ENCODE measurements around the gene CDH13. TPM values are rescaled to one million over a fixed set of nuclear protein-coding genes. Genes with fewer than 3 reads are reported as not detected.
A peak's percentile ranks its signal among the peaks of the same experiment; 100 is the strongest.

Gene CDH13
- total and polyA plus RNA-seq, 2 donors (not counting 1 experiment from before 2014, with no cell fraction given) = 27.6 to 96.7 TPM

- H3K27me3 ChIP-seq (ENCODE audit: control insufficient read depth, insufficient read depth, low read length) = no peaks in the 10 kb centered on the region
- H3K9ac ChIP-seq (ENCODE audit: insufficient read depth, low read length) = no peak overlapping the region
- H3K9me3 ChIP-seq (ENCODE audit: control insufficient read depth, insufficient read depth, low read depth, low read length) = no peaks in the 10 kb centered on the region
- no peak overlapping the region for H2AFZ ChIP-seq (ENCODE audit: low read length)
- H3K4me2 ChIP-seq (ENCODE audit: extremely low read depth, insufficient read depth, low read length) = no peak overlapping the region
- H3K27ac ChIP-seq (ENCODE audit: insufficient read depth, low read length) = no peak overlapping the region
- H3K36me3 ChIP-seq (ENCODE audit: control insufficient read depth, insufficient read depth, low read length) = no peaks in the 10 kb centered on the region
- H3K4me3 ChIP-seq (replicated peaks in 1 of 4; ENCODE audit: control extremely low read depth in 1 of 4, insufficient read depth in 1 of 4, low read depth in 3 of 4, low read length in 4 of 4) = no peak overlapping the region
- DNase-seq (ENCODE audit: low read depth in 2 of 2) = no peak
- TF ChIP-seq CTCF (conservative IDR thresholded peaks at IDR 0.05 in 1 of 2, IDR thresholded peaks at IDR 0.05 in 1 of 2; ENCODE audit: low read depth in 1 of 2, low read length in 2 of 2) (no peak), EZH2 (IDR thresholded peaks at IDR 0.05; ENCODE audit: low read length, missing control alignments) (no peak)
- H3K79me2 ChIP-seq (ENCODE audit: control insufficient read depth, insufficient read depth, low read length) = no peaks in the 10 kb centered on the region
- H3K4me1 ChIP-seq (ENCODE audit: control insufficient read depth, extremely low read depth, insufficient read depth, low read length) = no peaks in the 10 kb centered on the region
- no peaks in the 10 kb centered on the region for H4K20me1 ChIP-seq (ENCODE audit: control insufficient read depth, extremely low read depth, insufficient read depth, low read length)
Measured at GRCh38 chr16:83270640-83271039, 643.9 kb downstream of the CDH13 start.

GRCh38 chr16:83271123-83271522 is 644.4 kb downstream of the CDH13 start:
- Histone ChIP-seq H4K20me1 (ENCODE audit: control insufficient read depth, extremely low read depth, insufficient read depth, low read length) (no peaks in the 10 kb centered on the region), H3K79me2 (ENCODE audit: control insufficient read depth, insufficient read depth, low read length) (no peaks in the 10 kb centered on the region), H3K4me3 (replicated peaks in 1 of 4; ENCODE audit: control extremely low read depth in 1 of 4, insufficient read depth in 1 of 4, low read depth in 3 of 4, low read length in 4 of 4) (no peak overlapping the region), H3K9ac (ENCODE audit: insufficient read depth, low read length) (no peak overlapping the region), H2AFZ (ENCODE audit: low read length) (no peak overlapping the region), H3K4me2 (ENCODE audit: extremely low read depth, insufficient read depth, low read length) (no peak overlapping the region), H3K4me1 (ENCODE audit: control insufficient read depth, extremely low read depth, insufficient read depth, low read length) (no peaks in the 10 kb centered on the region), H3K9me3 (ENCODE audit: control insufficient read depth, insufficient read depth, low read depth, low read length) (no peaks in the 10 kb centered on the region), H3K27ac (ENCODE audit: insufficient read depth, low read length) (no peak overlapping the region), H3K36me3 (ENCODE audit: control insufficient read depth, insufficient read depth, low read length) (no peaks in the 10 kb centered on the region), H3K27me3 (ENCODE audit: control insufficient read depth, insufficient read depth, low read length) (no peaks in the 10 kb centered on the region)
- TF ChIP-seq EZH2 (IDR thresholded peaks at IDR 0.05; ENCODE audit: low read length, missing control alignments) = no peak
- TF ChIP-seq CTCF (conservative IDR thresholded peaks at IDR 0.05 in 1 of 2, IDR thresholded peaks at IDR 0.05 in 1 of 2; ENCODE audit: low read depth in 1 of 2, low read length in 2 of 2) = no peak
- DNase-seq (ENCODE audit: low read depth in 2 of 2) = no peak

GRCh38 chr16:83271970-83272575 is 645.3 kb downstream of the CDH13 start:
- no peaks in the 10 kb centered on the region for H3K4me1 ChIP-seq (ENCODE audit: control insufficient read depth, extremely low read depth, insufficient read depth, low read length)
- no peak overlapping the region for H3K4me3 ChIP-seq (replicated peaks in 1 of 4; ENCODE audit: control extremely low read depth in 1 of 4, insufficient read depth in 1 of 4, low read depth in 3 of 4, low read length in 4 of 4)
- TF ChIP-seq CTCF (conservative IDR thresholded peaks at IDR 0.05 in 1 of 2, IDR thresholded peaks at IDR 0.05 in 1 of 2; ENCODE audit: low read depth in 1 of 2, low read length in 2 of 2) (no peak), EZH2 (IDR thresholded peaks at IDR 0.05; ENCODE audit: low read length, missing control alignments) (no peak)
- H3K9me3 ChIP-seq (ENCODE audit: control insufficient read depth, insufficient read depth, low read depth, low read length) = no peaks in the 10 kb centered on the region
- H3K36me3 ChIP-seq (ENCODE audit: control insufficient read depth, insufficient read depth, low read length) = no peaks in the 10 kb centered on the region
- H3K9ac ChIP-seq (ENCODE audit: insufficient read depth, low read length) = no peak overlapping the region
- no peak overlapping the region for H3K27ac ChIP-seq (ENCODE audit: insufficient read depth, low read length)
- no peaks in the 10 kb centered on the region for H4K20me1 ChIP-seq (ENCODE audit: control insufficient read depth, extremely low read depth, insufficient read depth, low read length)
- H3K4me2 ChIP-seq (ENCODE audit: extremely low read depth, insufficient read depth, low read length) = no peak overlapping the region
- H2AFZ ChIP-seq (ENCODE audit: low read length) = no peak overlapping the region
- no peaks in the 10 kb centered on the region for H3K27me3 ChIP-seq (ENCODE audit: control insufficient read depth, insufficient read depth, low read length)
- peak in 1 of 2 donors; percentile 29 for DNase-seq (ENCODE audit: low read depth in 2 of 2)
- H3K79me2 ChIP-seq (ENCODE audit: control insufficient read depth, insufficient read depth, low read length) = no peaks in the 10 kb centered on the region

Data from fibroblast of lung (primary cell).